NCI-H748 (cell line): ENCODE results near the gene PSD4.

Experiments used
- DNase-seq: peaks from one replicate; lab custom pipeline; 2025; ENCODE audit not compliant: unreplicated experiment; lab: John Stamatoyannopoulos, UW

Gene PSD4

DNA sequence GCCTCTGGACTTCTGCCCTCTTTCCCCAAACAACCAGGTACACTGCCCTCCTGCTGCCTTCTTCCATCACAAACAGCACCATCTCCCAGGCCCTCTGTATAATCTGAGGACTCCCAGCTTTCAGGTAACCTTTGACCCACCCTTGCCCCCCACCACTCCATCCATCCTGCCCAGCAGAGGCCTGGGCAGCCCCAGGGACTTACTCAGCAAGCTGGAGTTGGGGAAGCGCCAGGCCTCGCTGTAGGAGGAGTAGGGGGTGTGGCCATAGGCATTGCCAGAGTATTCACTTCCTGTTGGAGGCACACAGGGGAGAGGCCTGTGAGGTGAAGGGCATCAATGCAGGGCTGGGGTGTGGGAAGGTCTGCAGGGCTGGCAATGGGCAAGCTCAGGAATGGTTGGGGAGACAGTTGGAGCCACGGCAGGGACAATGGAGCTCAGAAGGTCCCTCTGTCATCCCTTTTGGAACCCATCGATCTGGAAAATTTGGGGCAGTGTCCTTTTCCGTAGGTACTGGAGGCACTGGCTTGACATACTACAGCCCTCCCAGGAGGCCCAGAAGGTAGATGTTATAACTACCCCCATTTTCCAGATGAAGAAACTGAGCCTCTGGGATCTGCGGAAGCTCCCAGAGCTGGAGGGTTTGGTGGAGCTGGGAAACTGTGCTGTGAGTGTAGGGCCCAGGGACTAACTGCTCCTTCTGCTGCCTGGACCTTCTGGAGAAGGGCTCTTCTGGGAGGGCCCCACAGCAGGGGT is 46.3 kb downstream of the PSD4 start:
- peak; percentile 1 for DNase-seq

DNA sequence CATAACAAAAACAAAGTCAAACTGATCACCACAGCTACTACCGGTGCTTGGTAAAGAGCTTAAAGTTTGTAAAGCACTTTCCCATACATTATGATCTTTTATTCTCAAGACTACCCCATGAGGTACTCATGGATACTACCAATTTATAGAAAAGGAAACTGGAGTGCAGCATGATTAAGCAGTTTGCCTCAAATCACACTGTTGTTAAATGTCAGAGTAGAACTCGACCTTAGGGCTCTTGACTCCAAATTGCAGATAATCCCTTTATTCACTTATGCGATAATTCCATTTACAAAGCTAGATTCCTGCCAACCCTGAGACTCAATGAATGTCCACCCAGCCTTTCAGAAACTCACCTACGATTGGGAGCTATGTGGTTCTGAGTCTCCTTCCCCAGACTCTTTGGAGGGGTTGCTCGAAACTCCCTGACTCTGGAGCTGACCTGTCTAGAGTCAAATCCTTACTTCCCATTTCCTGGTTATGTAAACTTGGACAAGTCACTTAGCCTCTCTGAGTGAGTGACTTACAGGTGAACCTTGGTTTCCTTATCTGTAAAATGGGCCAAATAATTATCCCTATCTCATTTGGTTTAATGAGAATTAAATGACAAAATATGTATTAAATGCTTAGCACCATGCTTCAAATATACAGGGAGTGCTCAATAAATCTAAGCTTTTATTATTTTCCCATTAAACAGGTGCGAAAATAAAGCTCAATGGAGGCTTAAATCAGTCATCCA is 47.4 kb downstream of the PSD4 start:
- DNase-seq = no peak

DNA sequence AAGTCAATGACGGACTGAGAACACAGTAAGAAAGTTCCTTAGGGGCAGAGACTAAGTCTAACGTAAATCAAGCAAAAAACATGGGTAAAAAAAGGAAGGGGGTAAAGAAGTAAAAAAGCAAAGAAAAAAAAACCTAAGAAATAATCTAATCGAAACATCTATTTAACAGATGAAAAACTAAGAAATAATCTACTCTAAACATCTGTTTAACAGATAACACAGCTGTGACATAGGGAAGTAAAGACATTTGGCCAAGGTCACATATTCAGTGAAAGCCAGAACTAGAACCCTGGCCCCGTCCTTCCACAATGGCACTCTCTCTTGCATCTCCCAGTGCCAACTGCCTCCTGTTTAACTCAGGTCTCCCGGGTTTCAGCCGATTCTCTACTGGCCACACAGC is 48.1 kb downstream of the PSD4 start:
- DNase-seq = no peak

DNA sequence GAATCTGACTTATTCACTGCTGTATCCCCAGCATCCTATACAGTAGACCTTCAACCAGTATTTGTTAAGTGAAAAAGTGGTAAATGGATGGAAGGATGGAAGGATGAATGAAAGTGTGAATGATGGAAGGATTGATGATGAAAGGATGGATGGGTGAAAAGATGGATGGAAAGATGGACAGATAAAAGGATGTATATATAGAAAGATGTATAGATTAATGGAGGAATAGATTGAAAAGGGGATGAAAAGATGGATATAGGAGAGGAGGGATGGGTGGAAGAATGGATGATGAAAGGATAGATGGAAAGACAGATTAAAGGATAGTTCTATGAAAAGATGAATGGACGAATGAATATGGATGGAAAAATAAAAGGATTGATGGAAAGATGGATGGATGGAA is 50.0 kb downstream of the PSD4 start:
- DNase-seq = no peak

GRCh38 chr2:113224647-113225236 is 51.0 kb downstream of the PSD4 start:
- DNase-seq = no peak

GRCh38 chr2:113225263-113226259 is 51.8 kb downstream of the PSD4 start:
- peak; percentile 70 for DNase-seq

DNA sequence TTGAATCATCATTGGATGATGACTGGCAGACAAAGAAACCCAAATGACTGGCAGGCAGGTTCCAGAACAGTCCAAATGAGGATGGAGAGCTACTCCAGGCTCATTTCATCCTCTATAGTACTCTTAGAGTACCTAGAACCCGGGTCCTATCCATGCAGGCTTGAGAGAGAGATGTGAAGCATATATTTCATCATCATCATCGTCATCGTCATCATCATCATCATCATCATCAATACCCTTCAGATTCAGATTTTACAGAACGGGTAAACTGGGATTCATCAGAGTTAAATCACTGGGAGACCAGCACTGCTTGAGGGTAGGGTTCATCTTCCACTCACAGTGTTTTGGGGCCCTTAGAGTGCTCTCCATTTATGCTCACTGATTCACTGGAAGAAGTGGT is 52.7 kb downstream of the PSD4 start:
- no peak for DNase-seq

- no peak for DNase-seq
These were observed 53.5 kb downstream of the PSD4 start for GRCh38 chr2:113227290-113227689.

- DNase-seq = no peak
These were observed 53.9 kb downstream of the PSD4 start for GRCh38 chr2:113227698-113228097.

DNA sequence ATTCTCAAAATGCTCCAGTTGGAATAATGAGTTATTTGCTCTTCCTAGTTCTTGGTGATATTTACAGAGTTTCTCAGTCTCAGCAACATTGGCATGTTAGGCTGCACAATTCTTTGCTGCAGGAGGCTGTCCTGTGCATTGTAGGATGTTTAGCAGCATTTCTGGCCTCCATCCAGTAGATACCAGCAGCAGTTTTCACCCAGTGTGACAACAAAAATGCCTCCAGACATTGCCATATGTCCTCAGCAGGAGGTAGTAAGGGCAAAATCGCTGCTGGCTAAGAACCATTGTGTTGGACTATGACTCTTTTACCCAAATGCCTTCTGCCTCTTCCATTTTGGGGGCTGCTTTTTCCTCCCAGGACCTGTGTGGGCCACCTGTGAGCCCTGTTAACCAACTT is 54.6 kb downstream of the PSD4 start:
- no peak for DNase-seq

DNA sequence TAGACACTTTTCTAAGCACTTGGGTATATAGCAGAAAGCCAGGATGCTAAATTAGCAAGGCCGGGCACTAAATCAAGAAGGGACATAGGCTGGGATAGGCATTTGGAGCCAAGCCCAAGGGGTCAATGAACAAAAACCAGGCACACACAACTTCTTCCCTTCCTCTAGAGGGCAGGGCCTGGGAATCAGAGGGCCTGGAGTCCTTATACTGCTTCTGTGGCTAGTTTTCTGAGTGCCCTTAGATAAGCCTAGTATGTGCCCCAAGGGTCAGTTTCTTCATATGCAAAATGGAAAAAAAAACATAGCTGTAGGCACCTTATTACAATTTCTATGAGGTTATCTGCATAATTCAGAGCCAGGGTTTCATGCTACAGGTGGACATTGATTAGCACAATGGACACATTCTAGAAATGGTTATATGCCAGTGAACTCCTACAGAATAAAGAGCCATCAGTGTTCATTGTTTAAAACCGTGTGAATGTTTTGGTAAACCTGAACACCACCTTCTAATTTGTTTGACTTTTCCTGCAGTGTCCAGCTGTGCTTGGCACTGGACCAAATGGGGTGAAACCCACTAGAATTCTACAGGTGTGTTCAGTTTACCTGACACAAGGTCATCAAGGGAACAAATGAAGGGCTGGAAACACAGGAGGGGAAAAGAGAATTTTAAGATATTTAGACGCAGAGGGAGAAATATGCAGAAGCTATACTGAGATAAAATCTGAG is 55.4 kb downstream of the PSD4 start:
- peak; percentile 90 for DNase-seq

GRCh38 chr2:113229795-113230194 is 56.0 kb downstream of the PSD4 start:
- peak; percentile 78 for DNase-seq

DNA sequence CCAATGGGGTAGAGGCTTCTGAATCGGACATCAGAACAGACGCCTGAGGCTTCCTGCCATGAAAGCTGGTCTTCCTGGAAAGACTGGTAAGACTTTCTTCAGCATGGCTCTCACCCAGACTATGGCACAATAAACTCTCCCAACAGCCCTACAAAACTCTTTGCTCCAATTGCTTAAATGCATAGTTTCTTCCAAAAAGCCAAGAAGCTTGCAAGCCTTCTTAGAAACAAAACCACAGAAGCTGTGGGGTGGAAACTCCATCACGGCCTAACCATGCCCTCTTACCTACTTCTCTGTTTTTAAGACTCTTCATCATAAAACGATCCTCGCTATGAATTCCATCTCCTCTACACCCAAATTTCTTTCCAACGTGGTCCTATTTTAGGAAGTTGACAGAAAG is 56.8 kb downstream of the PSD4 start:
- no peak for DNase-seq

DNA sequence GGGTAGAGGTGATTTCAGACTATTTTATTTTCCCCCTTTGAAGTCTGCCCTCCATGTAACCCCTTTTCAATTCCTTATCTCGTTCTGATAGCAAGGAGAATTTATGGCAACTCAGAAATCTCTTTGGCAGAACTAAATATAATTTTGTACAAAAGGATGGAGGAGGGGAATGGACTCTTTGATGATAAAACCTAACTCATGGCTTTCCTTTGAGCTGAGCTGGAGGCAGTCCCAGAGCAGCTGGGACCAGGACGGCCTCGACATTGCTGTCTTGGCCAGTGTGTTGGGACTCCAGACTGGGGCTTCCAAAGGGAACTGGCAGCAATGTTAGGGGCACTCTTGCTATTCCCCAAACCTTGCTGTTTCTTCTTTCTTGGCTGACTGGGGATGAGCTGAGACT is 57.3 kb downstream of the PSD4 start:
- DNase-seq = no peak

- no peak for DNase-seq
These were observed 58.4 kb downstream of the PSD4 start for GRCh38 chr2:113232123-113232522.

GRCh38 chr2:113232740-113233139 is 59.0 kb downstream of the PSD4 start:
- DNase-seq = no peak

- peak; percentile 1 for DNase-seq
These were observed 60.1 kb downstream of the PSD4 start for GRCh38 chr2:113233593-113234550.

GRCh38 chr2:113234721-113235346 is 61.1 kb downstream of the PSD4 start:
- DNase-seq = no peak
